ENCODE results near the gene TTF2.

Gene TTF2

DNA sequence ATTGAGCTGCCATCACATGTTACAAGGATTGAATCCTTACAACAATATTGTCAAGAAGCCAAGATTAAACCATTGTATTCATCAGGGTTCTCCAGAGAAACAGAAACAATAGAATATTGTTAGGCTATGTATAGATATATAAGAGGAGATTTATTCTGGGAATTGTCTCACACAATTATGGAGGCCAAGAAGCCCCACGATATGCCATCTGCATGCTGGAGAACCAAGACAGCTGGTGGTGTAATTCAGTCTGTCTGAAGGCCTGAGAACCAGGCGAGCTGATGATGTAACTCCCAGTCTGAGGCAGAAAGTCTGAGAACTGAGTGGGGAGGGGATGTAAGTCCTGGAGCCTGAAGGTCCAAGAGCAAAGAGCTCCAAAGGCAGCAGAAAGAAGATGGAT, 14.5 kb upstream of the TTF2 start:
- no peak for DNase-seq (ENCODE audit: extremely low read depth, low read depth)
- TF ChIP-seq CTCF (IDR thresholded peaks at IDR 0.05; ENCODE audit: low read depth, low read length): no peak

- DNase-seq (ENCODE audit: extremely low read depth, low read depth): no peak
- no peak for TF ChIP-seq CTCF (IDR thresholded peaks at IDR 0.05; ENCODE audit: low read depth, low read length)
Measured at GRCh38 chr1:117046781-117047180, 13.3 kb upstream of the TTF2 start.

DNA sequence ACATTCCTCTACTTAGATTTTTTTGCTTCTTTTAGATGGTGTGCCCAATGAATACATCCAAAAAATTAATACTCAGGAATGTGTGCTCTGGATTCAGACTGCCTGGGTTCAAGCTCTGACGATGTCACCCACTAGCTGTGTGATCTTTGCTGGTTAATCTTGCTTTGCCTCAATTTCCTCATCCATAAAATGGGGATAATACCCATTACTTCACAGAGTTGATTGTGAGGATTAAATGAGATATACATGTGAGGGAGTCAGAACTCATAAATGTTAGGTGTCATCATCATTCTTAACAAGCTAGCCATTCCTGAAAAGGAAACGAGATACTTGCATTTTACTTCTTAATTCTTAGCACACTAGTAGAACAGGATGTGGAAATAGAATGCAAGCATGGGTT, 12.9 kb upstream of the TTF2 start:
- no peak for TF ChIP-seq CTCF (IDR thresholded peaks at IDR 0.05; ENCODE audit: low read depth, low read length)

GRCh38 chr1:117049857-117050256, 10.3 kb upstream of the TTF2 start:
- no peak for TF ChIP-seq CTCF (IDR thresholded peaks at IDR 0.05; ENCODE audit: low read depth, low read length)
- no peak for DNase-seq (ENCODE audit: extremely low read depth, low read depth)

More for the DNA sequence above, 12.9 kb upstream of the TTF2 start:
- no peak for DNase-seq (ENCODE audit: extremely low read depth, low read depth)

DNA sequence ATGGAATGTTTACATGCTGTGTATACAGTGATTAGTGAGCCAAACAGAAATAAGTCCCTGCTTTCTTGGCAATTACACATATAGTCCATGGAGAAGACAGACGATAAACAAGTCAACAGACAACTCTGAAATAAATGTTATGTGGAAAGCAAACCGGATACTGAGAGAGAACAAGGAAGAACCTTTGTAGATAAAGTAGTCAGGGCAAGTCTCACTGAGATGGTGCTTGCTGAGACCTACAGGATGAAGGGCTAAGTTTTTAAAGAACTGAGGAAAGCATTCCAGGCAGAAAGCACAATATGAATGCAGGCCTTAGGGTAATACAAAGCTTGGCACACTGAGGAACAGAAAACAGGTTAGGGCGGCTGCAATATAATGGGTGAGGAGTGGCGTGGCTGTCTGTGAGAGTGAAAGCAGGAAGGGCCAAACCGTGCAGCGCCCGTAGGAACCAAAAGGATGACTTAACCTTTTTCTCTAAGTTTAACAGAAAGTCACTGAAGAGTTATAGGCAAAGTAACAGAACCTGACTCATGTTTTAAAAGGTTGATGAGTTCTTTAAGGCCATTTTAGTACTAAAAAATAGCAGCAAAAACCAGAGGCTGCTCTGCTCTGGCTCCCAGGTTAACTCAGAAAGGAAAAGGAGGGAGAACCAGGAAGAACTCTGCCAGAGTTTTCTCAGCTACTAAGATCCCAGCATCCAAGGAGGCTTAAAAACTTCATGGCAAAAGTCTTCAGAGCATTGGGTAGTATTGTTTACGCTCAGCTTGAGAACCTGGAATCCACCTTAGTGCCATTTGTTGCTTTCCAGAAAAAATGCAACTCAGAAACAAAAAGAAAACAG, 8.7 kb upstream of the TTF2 start:
- DNase-seq (ENCODE audit: extremely low read depth, low read depth): no peak
- no peak for TF ChIP-seq CTCF (IDR thresholded peaks at IDR 0.05; ENCODE audit: low read depth, low read length)

DNA sequence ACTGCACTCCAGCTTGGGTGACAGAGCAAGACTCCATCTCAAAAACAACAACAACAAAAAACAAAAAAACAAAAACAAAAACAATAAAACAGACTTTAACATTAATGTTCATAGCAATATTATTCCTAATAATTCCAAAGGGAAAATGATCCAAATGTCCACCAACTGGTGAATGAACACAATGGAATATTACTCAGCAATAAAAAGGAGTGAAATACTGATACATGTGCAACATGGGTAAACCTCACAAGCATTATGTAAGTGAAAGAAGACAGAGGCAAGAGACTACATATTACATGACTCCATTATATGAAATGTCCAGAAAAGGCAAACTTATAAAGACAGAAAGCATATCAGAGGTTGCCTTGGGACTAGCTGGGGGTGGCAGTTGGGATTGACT, 6.1 kb upstream of the TTF2 start:
- TF ChIP-seq CTCF (IDR thresholded peaks at IDR 0.05; ENCODE audit: low read depth, low read length): no peak
- DNase-seq (ENCODE audit: extremely low read depth, low read depth): no peak

DNA sequence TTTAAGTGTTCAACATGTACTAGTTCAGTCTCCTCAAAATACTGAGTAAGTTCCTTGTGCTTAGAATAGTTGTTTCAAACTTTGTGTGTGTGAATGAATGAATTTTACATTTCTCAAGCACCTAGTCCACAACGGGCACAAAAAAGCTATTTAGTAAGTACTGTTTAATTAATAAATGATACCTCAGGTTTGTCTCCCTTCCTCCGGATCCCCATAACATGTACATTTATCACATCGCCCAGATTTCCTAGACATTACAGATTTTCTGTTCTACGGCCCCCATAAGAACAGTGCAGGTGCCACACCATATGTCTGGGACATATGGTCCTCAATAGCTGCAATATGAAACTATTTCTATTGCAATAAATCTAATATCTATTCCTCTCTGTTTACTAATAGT, 1.3 kb upstream of the TTF2 start:
- no peak for DNase-seq (ENCODE audit: extremely low read depth, low read depth)
- TF ChIP-seq CTCF (IDR thresholded peaks at IDR 0.05; ENCODE audit: low read depth, low read length): no peak

All from AG09319 (cell line).